ENCODE data around the gene EIF4E. TPM values are rescaled to one million over a fixed set of nuclear protein-coding genes. Genes with fewer than 3 reads are reported as not detected.

EIF4E gene
- total RNA-seq, 120 experiments from 2014 or later = 56.2 to 162 (median 97.3) TPM

Other genes with a start within 250 kb of the EIF4E start
- gene METAP1, start 66.6 kb upstream of the EIF4E start, total RNA-seq = 10 to 100 TPM; 18.4 to 48.4 (median 31.7) TPM
- gene ADH5, start 159.7 kb upstream of the EIF4E start, total RNA-seq = 10 to 100 TPM; 53.3 to 92.9 (median 74.8) TPM
- gene ADH4, start 215.2 kb upstream of the EIF4E start, total RNA-seq = under 1 TPM in 1 of 120 experiments, not detected in 119; 0.28 TPM

All from dorsolateral prefrontal cortex (tissue), 118 donors.